ENCODE data around the gene CACNB2.
A peak's percentile ranks its signal among the peaks of the same experiment; 100 is the strongest.

The CACNB2 gene

GRCh38 chr10:18340496-18341051, 200.3 kb downstream of the CACNB2 start:
- peak; percentile 5 for DNase-seq (ENCODE audit: low read depth)

GRCh38 chr10:18341055-18341454, 200.8 kb downstream of the CACNB2 start:
- no peak for DNase-seq (ENCODE audit: low read depth)

- DNase-seq (ENCODE audit: low read depth) = no peak
Observed at GRCh38 chr10:18343573-18343972, 203.3 kb downstream of the CACNB2 start.

GRCh38 chr10:18345308-18345707, 205.1 kb downstream of the CACNB2 start:
- DNase-seq (ENCODE audit: low read depth) = no peak

GRCh38 chr10:18350340-18350739, 210.1 kb downstream of the CACNB2 start:
- DNase-seq (ENCODE audit: low read depth) = no peak

- DNase-seq (ENCODE audit: low read depth) = no peak
Observed at GRCh38 chr10:18351421-18351820, 211.2 kb downstream of the CACNB2 start.

GRCh38 chr10:18352175-18352574, 212.0 kb downstream of the CACNB2 start:
- DNase-seq (ENCODE audit: low read depth) = no peak

- no peak for DNase-seq (ENCODE audit: low read depth)
Observed at GRCh38 chr10:18359812-18360211, 219.6 kb downstream of the CACNB2 start.

- DNase-seq (ENCODE audit: low read depth) = no peak
Observed at GRCh38 chr10:18362892-18363291, 222.7 kb downstream of the CACNB2 start.

GRCh38 chr10:18364987-18365775, 225.0 kb downstream of the CACNB2 start:
- DNase-seq (ENCODE audit: low read depth) = no peak

- no peak for DNase-seq (ENCODE audit: low read depth)
Observed at GRCh38 chr10:18367840-18368239, 227.6 kb downstream of the CACNB2 start.

GRCh38 chr10:18368273-18368672, 228.0 kb downstream of the CACNB2 start:
- no peak for DNase-seq (ENCODE audit: low read depth)

GRCh38 chr10:18368682-18369081, 228.5 kb downstream of the CACNB2 start:
- peak; percentile 38 for DNase-seq (ENCODE audit: low read depth)

GRCh38 chr10:18369859-18370473, 229.7 kb downstream of the CACNB2 start:
- DNase-seq (ENCODE audit: low read depth) = no peak

GRCh38 chr10:18376650-18377049, 236.4 kb downstream of the CACNB2 start:
- DNase-seq (ENCODE audit: low read depth) = no peak

- no peak for DNase-seq (ENCODE audit: low read depth)
Observed at GRCh38 chr10:18377898-18378297, 237.7 kb downstream of the CACNB2 start.

GRCh38 chr10:18378766-18379165, 238.5 kb downstream of the CACNB2 start:
- DNase-seq (ENCODE audit: low read depth) = no peak

GRCh38 chr10:18381679-18382078, 241.5 kb downstream of the CACNB2 start:
- DNase-seq (ENCODE audit: low read depth) = no peak

- DNase-seq (ENCODE audit: low read depth) = no peak
Observed at GRCh38 chr10:18397906-18398305, 257.7 kb downstream of the CACNB2 start.

GRCh38 chr10:18399158-18399557, 258.9 kb downstream of the CACNB2 start:
- DNase-seq (ENCODE audit: low read depth) = no peak

- DNase-seq (ENCODE audit: low read depth) = no peak
Observed at GRCh38 chr10:18400201-18400905, 260.1 kb downstream of the CACNB2 start.

- DNase-seq (ENCODE audit: low read depth) = no peak
Observed at GRCh38 chr10:18400906-18401245, 260.7 kb downstream of the CACNB2 start.

Data from iris pigment epithelial cell (primary cell).